SK-N-SH (cell line): ENCODE data around the gene SENP1.

Source experiments
- EP300 ChIP-seq, 2 experiments: IDR thresholded peaks; 2 replicates each; pipeline versions ENCODE4 v1.4.0 to v1.6.1; 2012; ENCODE audit warnings: borderline replicate concordance in 1 of 2, low read depth in 1 of 2, low read length in 1 of 2
- EZH2phosphoT487 ChIP-seq: fragments of 200-600 bp; sonication (generic); IDR thresholded peaks from 2 replicates; pipeline ENCODE4 v1.6.1; 2017; ENCODE audit warnings: low read depth, mixed run types, mild to moderate bottlenecking, antibody characterized with exemption, moderate library complexity, borderline replicate concordance
- FOXJ3 ChIP-seq: sonication (generic); formaldehyde crosslinking; IDR thresholded peaks from 2 replicates; pipeline ENCODE4 v1.5.1; 2020; ENCODE audit warnings: mild to moderate bottlenecking, missing genetic modification reagents
- JUND ChIP-seq: IDR thresholded peaks from 2 replicates; pipeline ENCODE4 v1.4.0; 2012
- NFIC ChIP-seq: IDR thresholded peaks from 2 replicates; pipeline ENCODE4 v1.4.0; 2012; ENCODE audit warnings: borderline replicate concordance
- POLR2AphosphoS5 ChIP-seq: IDR thresholded peaks from 2 replicates; pipeline ENCODE4 v1.6.1; 2012; ENCODE audit warnings: low read depth, low read length
- RXRA ChIP-seq: IDR thresholded peaks from 2 replicates; pipeline ENCODE4 v1.4.0; 2012; ENCODE audit warnings: low read depth, mild to moderate bottlenecking, borderline replicate concordance
- TEAD4 ChIP-seq: IDR thresholded peaks from 2 replicates; pipeline ENCODE4 v1.4.0; 2012; ENCODE audit warnings: mild to moderate bottlenecking, borderline replicate concordance; ENCODE audit not compliant: insufficient read depth
- YY1 ChIP-seq: IDR thresholded peaks from 2 replicates; pipeline ENCODE4 v1.4.0; 2012; ENCODE audit warnings: low read depth, mild to moderate bottlenecking
- TF ChIP-seq, protein P1 (sequence below): IDR thresholded peaks from 2 replicates; pipeline ENCODE4 v1.6.1; 2012; ENCODE audit warnings: mild to moderate bottlenecking, low read depth, low read length, moderate library complexity
- TF ChIP-seq, protein P2 (sequence below): fragments of 200-600 bp; sonication (generic); IDR thresholded peaks from 2 replicates; pipeline ENCODE4 v1.6.1; 2017; ENCODE audit warnings: antibody characterized with exemption, mild to moderate bottlenecking, moderate library complexity
- TF ChIP-seq, protein P3 (sequence below): fragments of 150-350 bp; IDR thresholded peaks from 2 replicates; pipeline ENCODE4 v1.6.1; 2017; ENCODE audit warnings: antibody characterized with exemption, low read length, low read depth, borderline replicate concordance
- TF ChIP-seq, protein P4 (sequence below): IDR thresholded peaks from 2 replicates; pipeline ENCODE4 v1.4.0; 2012; ENCODE audit warnings: low read depth, borderline replicate concordance
- TF ChIP-seq, protein P5 (sequence below): IDR thresholded peaks from 2 replicates; pipeline ENCODE4; 2012

DNA sequence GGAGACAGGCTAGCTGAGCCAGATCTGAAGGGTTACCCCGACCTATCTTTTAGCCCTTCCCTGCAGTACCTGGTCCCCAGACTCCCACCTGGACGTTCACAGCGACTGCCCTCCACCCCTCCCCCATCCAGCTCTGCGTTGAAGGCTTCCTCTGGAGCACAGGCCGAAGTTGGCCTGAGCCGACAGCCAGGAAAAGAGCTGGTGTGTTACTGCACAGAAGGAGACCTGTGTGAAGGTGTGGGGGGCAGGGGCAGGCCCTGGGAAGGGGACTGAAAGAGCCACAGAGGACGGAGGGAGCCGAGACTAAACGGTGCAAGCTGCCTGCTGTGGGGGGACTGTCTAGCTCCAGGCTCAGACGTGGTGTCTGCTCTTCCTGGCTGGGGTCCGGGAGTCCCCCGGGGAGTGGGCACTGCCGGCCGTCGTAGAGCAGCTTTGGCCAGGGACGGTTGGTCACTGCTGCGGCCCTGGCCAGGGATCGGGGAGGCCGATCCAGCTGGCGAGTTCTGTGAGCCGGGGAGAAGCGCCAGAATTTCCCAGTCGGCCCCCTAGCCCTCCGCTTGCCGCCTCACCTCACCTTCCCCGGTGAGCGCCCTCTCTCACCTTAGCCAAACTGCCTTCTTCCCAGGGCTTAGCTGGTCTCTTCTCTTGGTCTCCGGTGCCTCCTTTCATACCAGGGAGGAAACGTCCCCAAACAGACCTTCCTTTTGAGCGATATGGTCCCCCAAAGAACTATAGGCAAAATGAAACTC lies 100.7 kb downstream of the SENP1 start:
- TF ChIP-seq, protein P1, sequence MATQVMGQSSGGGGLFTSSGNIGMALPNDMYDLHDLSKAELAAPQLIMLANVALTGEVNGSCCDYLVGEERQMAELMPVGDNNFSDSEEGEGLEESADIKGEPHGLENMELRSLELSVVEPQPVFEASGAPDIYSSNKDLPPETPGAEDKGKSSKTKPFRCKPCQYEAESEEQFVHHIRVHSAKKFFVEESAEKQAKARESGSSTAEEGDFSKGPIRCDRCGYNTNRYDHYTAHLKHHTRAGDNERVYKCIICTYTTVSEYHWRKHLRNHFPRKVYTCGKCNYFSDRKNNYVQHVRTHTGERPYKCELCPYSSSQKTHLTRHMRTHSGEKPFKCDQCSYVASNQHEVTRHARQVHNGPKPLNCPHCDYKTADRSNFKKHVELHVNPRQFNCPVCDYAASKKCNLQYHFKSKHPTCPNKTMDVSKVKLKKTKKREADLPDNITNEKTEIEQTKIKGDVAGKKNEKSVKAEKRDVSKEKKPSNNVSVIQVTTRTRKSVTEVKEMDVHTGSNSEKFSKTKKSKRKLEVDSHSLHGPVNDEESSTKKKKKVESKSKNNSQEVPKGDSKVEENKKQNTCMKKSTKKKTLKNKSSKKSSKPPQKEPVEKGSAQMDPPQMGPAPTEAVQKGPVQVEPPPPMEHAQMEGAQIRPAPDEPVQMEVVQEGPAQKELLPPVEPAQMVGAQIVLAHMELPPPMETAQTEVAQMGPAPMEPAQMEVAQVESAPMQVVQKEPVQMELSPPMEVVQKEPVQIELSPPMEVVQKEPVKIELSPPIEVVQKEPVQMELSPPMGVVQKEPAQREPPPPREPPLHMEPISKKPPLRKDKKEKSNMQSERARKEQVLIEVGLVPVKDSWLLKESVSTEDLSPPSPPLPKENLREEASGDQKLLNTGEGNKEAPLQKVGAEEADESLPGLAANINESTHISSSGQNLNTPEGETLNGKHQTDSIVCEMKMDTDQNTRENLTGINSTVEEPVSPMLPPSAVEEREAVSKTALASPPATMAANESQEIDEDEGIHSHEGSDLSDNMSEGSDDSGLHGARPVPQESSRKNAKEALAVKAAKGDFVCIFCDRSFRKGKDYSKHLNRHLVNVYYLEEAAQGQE: no peak
- TF ChIP-seq, protein P2, sequence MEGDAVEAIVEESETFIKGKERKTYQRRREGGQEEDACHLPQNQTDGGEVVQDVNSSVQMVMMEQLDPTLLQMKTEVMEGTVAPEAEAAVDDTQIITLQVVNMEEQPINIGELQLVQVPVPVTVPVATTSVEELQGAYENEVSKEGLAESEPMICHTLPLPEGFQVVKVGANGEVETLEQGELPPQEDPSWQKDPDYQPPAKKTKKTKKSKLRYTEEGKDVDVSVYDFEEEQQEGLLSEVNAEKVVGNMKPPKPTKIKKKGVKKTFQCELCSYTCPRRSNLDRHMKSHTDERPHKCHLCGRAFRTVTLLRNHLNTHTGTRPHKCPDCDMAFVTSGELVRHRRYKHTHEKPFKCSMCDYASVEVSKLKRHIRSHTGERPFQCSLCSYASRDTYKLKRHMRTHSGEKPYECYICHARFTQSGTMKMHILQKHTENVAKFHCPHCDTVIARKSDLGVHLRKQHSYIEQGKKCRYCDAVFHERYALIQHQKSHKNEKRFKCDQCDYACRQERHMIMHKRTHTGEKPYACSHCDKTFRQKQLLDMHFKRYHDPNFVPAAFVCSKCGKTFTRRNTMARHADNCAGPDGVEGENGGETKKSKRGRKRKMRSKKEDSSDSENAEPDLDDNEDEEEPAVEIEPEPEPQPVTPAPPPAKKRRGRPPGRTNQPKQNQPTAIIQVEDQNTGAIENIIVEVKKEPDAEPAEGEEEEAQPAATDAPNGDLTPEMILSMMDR: no peak
- TF ChIP-seq JUND (no peak), RXRA (no peak), EP300 (IDR thresholded peaks at IDR 0.05; ENCODE audit: borderline replicate concordance in 1 of 2, low read depth in 1 of 2, low read length in 1 of 2) (no peak), NFIC (no peak), TEAD4 (no peak), FOXJ3 (no peak), EZH2phosphoT487 (no peak), POLR2AphosphoS5 (no peak), YY1 (no peak)
- TF ChIP-seq, protein P3, sequence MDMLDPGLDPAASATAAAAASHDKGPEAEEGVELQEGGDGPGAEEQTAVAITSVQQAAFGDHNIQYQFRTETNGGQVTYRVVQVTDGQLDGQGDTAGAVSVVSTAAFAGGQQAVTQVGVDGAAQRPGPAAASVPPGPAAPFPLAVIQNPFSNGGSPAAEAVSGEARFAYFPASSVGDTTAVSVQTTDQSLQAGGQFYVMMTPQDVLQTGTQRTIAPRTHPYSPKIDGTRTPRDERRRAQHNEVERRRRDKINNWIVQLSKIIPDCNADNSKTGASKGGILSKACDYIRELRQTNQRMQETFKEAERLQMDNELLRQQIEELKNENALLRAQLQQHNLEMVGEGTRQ: no peak
- TF ChIP-seq, protein P4, sequence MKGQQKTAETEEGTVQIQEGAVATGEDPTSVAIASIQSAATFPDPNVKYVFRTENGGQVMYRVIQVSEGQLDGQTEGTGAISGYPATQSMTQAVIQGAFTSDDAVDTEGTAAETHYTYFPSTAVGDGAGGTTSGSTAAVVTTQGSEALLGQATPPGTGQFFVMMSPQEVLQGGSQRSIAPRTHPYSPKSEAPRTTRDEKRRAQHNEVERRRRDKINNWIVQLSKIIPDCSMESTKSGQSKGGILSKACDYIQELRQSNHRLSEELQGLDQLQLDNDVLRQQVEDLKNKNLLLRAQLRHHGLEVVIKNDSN: no peak
- TF ChIP-seq, protein P5, sequence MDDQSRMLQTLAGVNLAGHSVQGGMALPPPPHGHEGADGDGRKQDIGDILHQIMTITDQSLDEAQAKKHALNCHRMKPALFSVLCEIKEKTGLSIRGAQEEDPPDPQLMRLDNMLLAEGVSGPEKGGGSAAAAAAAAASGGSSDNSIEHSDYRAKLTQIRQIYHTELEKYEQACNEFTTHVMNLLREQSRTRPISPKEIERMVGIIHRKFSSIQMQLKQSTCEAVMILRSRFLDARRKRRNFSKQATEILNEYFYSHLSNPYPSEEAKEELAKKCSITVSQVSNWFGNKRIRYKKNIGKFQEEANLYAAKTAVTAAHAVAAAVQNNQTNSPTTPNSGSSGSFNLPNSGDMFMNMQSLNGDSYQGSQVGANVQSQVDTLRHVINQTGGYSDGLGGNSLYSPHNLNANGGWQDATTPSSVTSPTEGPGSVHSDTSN: no peak
